Stimulated activated CD8-positive, alpha-beta memory T cell treated with anti-CD3 and anti-CD28 coated beads, Interleukin-7, amount 100 ng/mL, for 24 hours (primary cell): ENCODE data around the gene TTLL8.

Experiments used
- DNase-seq: peaks from one replicate; pipeline ENCODE4 v3.0.0-alpha.2; 2020; ENCODE audit warnings: low read depth

TTLL8 gene

GRCh38 chr22:50061141-50061823 is 3.2 kb upstream of the TTLL8 start:
- no peak for DNase-seq

GRCh38 chr22:50060441-50061140 is 2.5 kb upstream of the TTLL8 start:
- DNase-seq = no peak

- DNase-seq = no peak
These were observed 1.8 kb upstream of the TTLL8 start for GRCh38 chr22:50059881-50060262.

GRCh38 chr22:50058906-50059880 is 1.1 kb upstream of the TTLL8 start:
- DNase-seq = no peak

- DNase-seq = no peak
These were observed 629 bp downstream of the TTLL8 start for GRCh38 chr22:50057278-50058060.

GRCh38 chr22:50056214-50056972 is 1.7 kb downstream of the TTLL8 start:
- DNase-seq = no peak

GRCh38 chr22:50053861-50054260 is 4.2 kb downstream of the TTLL8 start:
- DNase-seq = no peak

- no peak for DNase-seq
These were observed 6.2 kb downstream of the TTLL8 start for GRCh38 chr22:50051930-50052329.

- DNase-seq = no peak
These were observed 8.6 kb downstream of the TTLL8 start for GRCh38 chr22:50049299-50050195.

- DNase-seq = no peak
These were observed 9.3 kb downstream of the TTLL8 start for GRCh38 chr22:50048836-50049235.

- no peak for DNase-seq
These were observed 9.9 kb downstream of the TTLL8 start for GRCh38 chr22:50048061-50048765.

GRCh38 chr22:50047346-50047745 is 10.8 kb downstream of the TTLL8 start:
- no peak for DNase-seq

- no peak for DNase-seq
These were observed 11.4 kb downstream of the TTLL8 start for GRCh38 chr22:50046481-50047245.

GRCh38 chr22:50046019-50046415 is 12.1 kb downstream of the TTLL8 start:
- no peak for DNase-seq

- DNase-seq = no peak
These were observed 12.7 kb downstream of the TTLL8 start for GRCh38 chr22:50045211-50046018.

GRCh38 chr22:50044485-50045118 is 13.5 kb downstream of the TTLL8 start:
- DNase-seq = no peak

GRCh38 chr22:50041361-50042065 is 16.6 kb downstream of the TTLL8 start:
- DNase-seq = no peak
